Activated CD8-positive, alpha-beta T cell treated with anti-CD3 and anti-CD28 coated beads for 36 hours (primary cell): ENCODE data around the gene TNFRSF25. TPM values are rescaled to one million over a fixed set of nuclear protein-coding genes. Genes with fewer than 3 reads are reported as not detected.

Source experiments
- ATAC-seq: fragments of 200-7000 bp; cut with Tn5 transposase; one replicate; pipeline ENCODE4 v1.10.0; 2021; ENCODE audit warnings: mild to moderate bottlenecking, moderate library complexity
- CTCF ChIA-PET: fragments of 350-600 bp; sonication (Branson Sonifier 250); formaldehyde crosslinking; loops from one replicate; lab custom pipeline; 2021; ENCODE audit warnings: antibody characterized with exemption; lab: Charles Lee
- POLR2A ChIA-PET: fragments of 350-600 bp; sonication (Branson Sonifier 250); formaldehyde crosslinking; loops from one replicate; lab custom pipeline; 2021; ENCODE audit warnings: antibody characterized with exemption; lab: Charles Lee
- DNase-seq: peaks from one replicate; pipeline ENCODE4 v3.0.0-alpha.2; 2020
- H3K27ac Mint-ChIP-seq: one replicate; pipeline ENCODE4 v1.8.0; 2021; ENCODE audit warnings: mild to moderate bottlenecking, mixed read lengths
- H3K27me3 Mint-ChIP-seq: one replicate; pipeline ENCODE4 v1.8.0; 2021; ENCODE audit warnings: mixed read lengths
- H3K36me3 Mint-ChIP-seq: one replicate; pipeline ENCODE4 v1.8.0; 2021; ENCODE audit warnings: low read depth, mixed read lengths
- H3K4me1 Mint-ChIP-seq: one replicate; pipeline ENCODE4 v1.8.0; 2021; ENCODE audit warnings: low read depth, mixed read lengths
- H3K4me3 Mint-ChIP-seq: one replicate; pipeline ENCODE4 v1.8.0; 2021; ENCODE audit warnings: mild to moderate bottlenecking, moderate library complexity, mixed read lengths
- H3K9me3 Mint-ChIP-seq: one replicate; pipeline ENCODE4 v1.8.0; 2021; ENCODE audit warnings: mixed read lengths
- CTCF ChIP-seq: fragments of 200-600 bp; IDR thresholded peaks from one replicate; pipeline ENCODE4 v1.8.0; 2022; ENCODE audit warnings: antibody characterized with exemption, mild to moderate bottlenecking
- intact Hi-C: fragments of 100-400 bp; cut with micrococcal nuclease; formaldehyde crosslinking; loops from one replicate; pipeline ENCODE4 v1.10.0; 2022
- total RNA-seq, 2 experiments: library from RNA; stranded (reverse); gene quantifications; one replicate each; pipeline ENCODE4 v1.2.3, GENCODE V29; 2021

TNFRSF25 gene
- total RNA-seq, 2 experiments from 2014 or later, result 55.8 to 57.8 TPM

GRCh38 chr1:6468729-6469461 lies 2.9 kb upstream of the TNFRSF25 start:
- Mint-ChIP-seq H3K27me3 (no peaks in the 10 kb centered on the region), H3K4me1 (peaks cover 7% of the 10 kb centered on the region), H3K36me3 (peaks cover 7% of the 10 kb centered on the region), H3K4me3 (no peak overlapping the region), H3K9me3 (no peaks in the 10 kb centered on the region), H3K27ac (no peak overlapping the region)
- POLR2A ChIA-PET, result no interaction called here
- intact Hi-C loops, result no loop called here
- CTCF ChIA-PET, result interaction anchor here (0.8 to 3.9 kb wide), 6 partner anchors 8 to 46 kb away, joined by 3 to 38 read pairs (median 5); no protein-coding TSS in a partner anchor
- no peak for TF ChIP-seq CTCF
- no peak for ATAC-seq
- no peak for DNase-seq

- H3K36me3 Mint-ChIP-seq, result peaks cover 11% of the 10 kb centered on the region
- no peak overlapping the region for H3K4me3 Mint-ChIP-seq
- peaks cover 11% of the 10 kb centered on the region for H3K4me1 Mint-ChIP-seq
- no peak overlapping the region for H3K27ac Mint-ChIP-seq
- no peak for TF ChIP-seq CTCF
- no peak for ATAC-seq
- no peaks in the 10 kb centered on the region for H3K27me3 Mint-ChIP-seq
- ChIA-PET POLR2A (no interaction called here), CTCF (interaction anchor here (0.8 to 3.9 kb wide), 5 partner anchors 9 to 27 kb away, joined by 3 to 38 read pairs (median 4); no protein-coding TSS in a partner anchor)
- no peak for DNase-seq
- H3K9me3 Mint-ChIP-seq, result no peaks in the 10 kb centered on the region
- intact Hi-C loops, result no loop called here
Measured at GRCh38 chr1:6467744-6468688, 2.0 kb upstream of the TNFRSF25 start.

- TF ChIP-seq CTCF, result no peak
- peaks cover 19% of the 10 kb centered on the region for H3K36me3 Mint-ChIP-seq
- intact Hi-C loops, result no loop called here
- no peaks in the 10 kb centered on the region for H3K27me3 Mint-ChIP-seq
- CTCF ChIA-PET, result interaction anchor here (1.1 to 3.9 kb wide), 6 partner anchors 9 to 44 kb away, joined by 3 to 38 read pairs (median 5); no protein-coding TSS in a partner anchor
- peaks cover 19% of the 10 kb centered on the region for H3K4me1 Mint-ChIP-seq
- ATAC-seq (no peak), DNase-seq (no peak)
- no peaks in the 10 kb centered on the region for H3K9me3 Mint-ChIP-seq
- H3K4me3 Mint-ChIP-seq, result no peak overlapping the region
- H3K27ac Mint-ChIP-seq, result no peak overlapping the region
- POLR2A ChIA-PET, result interaction anchor here (1.0 kb wide), 2 partner anchors 39 to 136 kb away, joined by 3 to 4 read pairs; no protein-coding TSS in a partner anchor
Measured at GRCh38 chr1:6467224-6467623, 1.3 kb upstream of the TNFRSF25 start.

- Mint-ChIP-seq H3K9me3 (no peaks in the 10 kb centered on the region), H3K27ac (peak overlapping the region; percentile 75), H3K4me3 (peak overlapping the region; percentile 92), H3K36me3 (peaks cover 21% of the 10 kb centered on the region), H3K4me1 (peaks cover 24% of the 10 kb centered on the region), H3K27me3 (no peaks in the 10 kb centered on the region)
- TF ChIP-seq CTCF, result no peak
- DNase-seq (no peak), ATAC-seq (no peak)
- intact Hi-C loops, result no loop called here
- ChIA-PET POLR2A (interaction anchor here (0.6 to 1.0 kb wide), 4 partner anchors 20 to 220 kb away, joined by 3 to 4 read pairs (median 3); no protein-coding TSS in a partner anchor), CTCF (interaction anchor here (0.9 to 3.9 kb wide), 8 partner anchors 10 to 180 kb away, joined by 3 to 38 read pairs (median 4); no protein-coding TSS in a partner anchor)
Measured at GRCh38 chr1:6466751-6467150, 778 bp upstream of the TNFRSF25 start.
